AML-193 (cell line): Measurements from ENCODE around the gene PLEKHH1.
"Not testable (repeated sequence)": the region's sequence is repeated elsewhere in the genome, so short reads cannot be mapped to it uniquely, and the experiment has no call there.

Source experiments
- DNase-seq, 2 experiments: peaks; one replicate each; lab custom pipeline; 2025; lab: John Stamatoyannopoulos, UW

The PLEKHH1 gene

DNA sequence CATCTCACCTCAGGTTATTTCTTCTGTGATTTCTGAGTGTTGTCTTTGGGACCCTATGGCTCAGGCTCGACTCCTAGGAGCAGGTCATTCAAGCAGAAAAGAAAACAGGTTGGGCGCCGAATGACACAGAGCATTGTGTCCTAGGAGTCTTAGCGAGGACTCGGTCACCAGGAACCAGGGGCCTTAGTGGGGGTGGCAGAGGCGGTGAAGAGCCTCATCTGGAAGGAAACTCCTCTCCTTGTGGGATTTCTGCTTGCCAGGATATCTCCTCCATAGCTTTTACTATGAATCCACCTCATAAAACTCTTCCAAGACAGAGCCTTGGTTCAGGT, 630 bp downstream of the PLEKHH1 start:
- no peak for DNase-seq

DNA sequence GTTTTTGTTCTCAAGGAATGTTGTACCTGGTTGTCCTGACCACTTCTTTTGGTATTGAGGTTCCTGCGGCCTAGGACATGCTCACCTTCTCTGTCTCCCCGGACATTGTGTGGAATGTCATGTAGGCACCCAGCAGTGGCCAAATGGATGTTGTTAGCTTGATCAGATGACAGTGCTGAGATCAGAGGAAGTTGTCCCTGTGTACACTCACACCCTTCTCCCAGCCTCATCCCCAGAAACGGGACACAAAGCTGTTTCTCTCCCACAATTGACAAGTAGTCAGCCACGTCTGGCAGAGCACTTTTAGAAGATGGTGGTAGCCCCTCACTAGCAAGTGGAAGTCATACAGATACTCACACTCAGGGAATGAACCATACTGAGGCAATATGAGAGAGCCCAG, 3.0 kb downstream of the PLEKHH1 start:
- DNase-seq: no peak

- DNase-seq: no peak
Observed at GRCh38 chr14:67537736-67538135, 4.6 kb downstream of the PLEKHH1 start.

GRCh38 chr14:67538501-67538900, 5.4 kb downstream of the PLEKHH1 start:
- DNase-seq: no peak

DNA sequence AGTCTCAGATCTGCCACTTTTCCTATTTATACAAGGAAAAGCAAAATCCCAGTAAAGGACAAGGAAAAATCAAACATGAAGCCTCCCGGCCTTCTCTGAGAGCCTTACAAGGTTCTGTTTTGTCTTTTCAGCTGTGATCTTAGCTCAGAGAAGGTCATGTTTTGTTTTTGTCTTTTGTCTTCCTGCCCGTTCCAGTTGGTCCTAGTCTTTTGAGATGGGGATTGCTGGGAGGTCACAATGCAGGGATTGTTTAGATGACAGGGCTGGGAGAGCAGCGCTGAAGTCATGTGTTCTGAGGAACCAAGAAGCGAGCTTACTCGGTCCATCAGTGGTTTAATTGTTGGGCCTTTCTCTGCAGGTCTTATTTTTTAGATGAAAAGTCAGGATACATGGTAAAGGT, 6.0 kb downstream of the PLEKHH1 start:
- no peak for DNase-seq

DNA sequence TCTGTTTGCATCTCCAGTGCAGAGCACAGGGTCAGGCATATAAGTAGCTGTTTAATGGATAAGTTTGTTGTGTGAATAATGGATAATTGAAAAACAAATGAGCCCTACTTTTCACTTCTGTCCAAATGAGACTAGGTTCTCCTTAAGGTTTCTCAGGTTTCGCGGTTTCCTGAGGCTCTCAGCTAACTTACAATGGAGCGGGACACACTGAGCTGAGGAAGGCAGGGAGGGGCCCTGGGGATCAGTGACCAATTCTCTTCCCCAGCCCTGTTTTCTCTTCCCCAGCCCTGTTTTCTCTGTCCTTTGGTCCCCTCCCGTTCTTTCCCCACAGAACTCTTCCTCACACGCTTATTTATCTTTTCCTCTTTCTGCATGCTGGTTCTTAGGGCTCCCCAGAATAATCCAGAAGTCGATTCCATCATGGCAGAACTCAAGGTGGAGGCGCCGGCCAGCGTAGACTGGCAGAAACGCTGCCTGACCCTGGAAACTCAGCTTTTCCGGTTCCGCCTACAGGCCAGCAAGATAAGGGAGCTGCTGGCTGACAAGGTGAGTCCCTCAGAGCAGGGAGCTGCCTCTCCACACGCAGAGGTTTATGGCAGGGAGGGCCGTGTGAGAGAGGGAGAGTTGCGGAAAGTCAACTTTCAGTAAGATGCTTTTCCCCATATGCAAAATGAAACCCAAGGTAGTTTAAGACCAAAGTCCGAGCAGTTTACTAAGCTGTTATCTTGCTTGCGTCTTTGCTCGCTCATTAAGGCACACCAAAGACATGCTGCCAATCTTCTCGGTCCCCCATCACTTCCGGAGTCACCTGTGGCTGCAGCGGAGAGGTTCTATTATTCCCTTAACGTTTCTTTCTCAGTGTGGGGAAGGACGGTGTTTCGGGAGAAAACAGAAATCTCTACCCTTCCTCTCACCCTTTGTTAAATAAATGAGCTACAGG, 8.6 kb downstream of the PLEKHH1 start:
- DNase-seq: no peak

GRCh38 chr14:67542620-67543019, 9.5 kb downstream of the PLEKHH1 start:
- DNase-seq: not testable (repeated sequence)

DNA sequence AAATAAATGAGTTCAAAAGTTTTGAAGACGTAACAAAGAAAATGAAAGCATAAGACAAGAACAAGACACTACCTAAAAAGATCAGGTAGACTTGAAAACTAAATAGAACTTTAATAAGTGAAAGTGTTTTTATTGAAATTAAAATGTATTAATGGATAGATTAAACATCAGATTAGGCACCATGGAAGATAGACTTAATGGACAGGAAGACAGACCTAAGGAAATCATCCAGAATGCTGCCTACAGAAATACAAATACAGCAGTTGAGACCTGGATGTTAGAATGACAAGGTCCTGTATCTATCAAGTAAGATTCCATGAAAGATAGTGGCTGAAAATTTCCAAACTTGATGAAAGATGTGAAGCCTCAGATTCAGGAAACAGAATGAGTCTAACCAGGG, 11.5 kb downstream of the PLEKHH1 start:
- no peak for DNase-seq

DNA sequence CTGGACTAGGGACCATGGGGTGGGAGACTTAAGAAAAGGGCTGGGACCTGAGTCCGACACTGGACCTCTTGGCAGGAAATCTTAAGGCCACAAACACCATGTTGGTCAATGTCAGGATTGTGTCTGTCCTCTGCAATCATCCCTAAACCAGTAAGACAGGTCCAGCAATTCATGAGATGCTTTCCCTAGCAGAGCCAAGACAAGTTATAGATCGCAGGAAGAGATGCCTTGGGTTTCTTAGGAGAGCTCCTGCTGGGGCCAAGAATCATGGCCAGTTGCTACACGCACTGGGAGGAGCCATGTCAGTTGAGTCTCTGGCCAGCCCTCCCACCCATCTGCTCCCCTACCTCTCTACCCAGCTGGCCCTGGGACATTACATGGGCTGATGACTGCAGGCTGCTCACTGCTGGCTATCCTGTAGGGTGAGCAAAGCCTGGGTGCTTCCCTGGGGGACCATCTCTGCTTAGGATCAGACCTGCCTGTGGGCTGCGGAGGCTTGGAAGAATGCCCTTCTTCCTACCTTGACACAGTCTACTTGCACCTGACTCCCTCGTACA, 14.2 kb downstream of the PLEKHH1 start:
- no peak for DNase-seq

DNA sequence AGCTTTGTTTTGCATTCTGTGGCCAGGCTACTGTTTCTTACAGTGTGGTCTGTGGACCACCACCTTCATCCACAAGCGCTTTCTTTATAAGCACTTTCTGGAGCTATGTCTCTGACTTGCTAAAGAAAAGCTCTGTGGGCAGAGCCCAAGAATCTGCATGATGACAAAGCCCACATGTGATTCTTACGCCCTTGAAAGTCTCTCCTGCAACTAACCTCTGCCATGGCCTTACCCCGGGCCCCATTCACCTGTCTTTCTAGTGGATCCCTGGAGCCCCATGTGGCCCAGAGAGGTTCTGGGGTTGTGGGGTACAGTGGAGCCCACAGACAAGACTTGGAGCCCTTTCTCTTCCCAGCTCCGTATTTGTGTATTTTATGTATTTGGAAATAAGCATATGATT, 16.6 kb downstream of the PLEKHH1 start:
- no peak for DNase-seq

GRCh38 chr14:67551123-67551522, 18.0 kb downstream of the PLEKHH1 start:
- DNase-seq: no peak

- no peak for DNase-seq
Observed at GRCh38 chr14:67551940-67552339, 18.9 kb downstream of the PLEKHH1 start.

GRCh38 chr14:67553547-67553946, 20.5 kb downstream of the PLEKHH1 start:
- no peak for DNase-seq

- DNase-seq: no peak
Observed at GRCh38 chr14:67554341-67554740, 21.3 kb downstream of the PLEKHH1 start.

DNA sequence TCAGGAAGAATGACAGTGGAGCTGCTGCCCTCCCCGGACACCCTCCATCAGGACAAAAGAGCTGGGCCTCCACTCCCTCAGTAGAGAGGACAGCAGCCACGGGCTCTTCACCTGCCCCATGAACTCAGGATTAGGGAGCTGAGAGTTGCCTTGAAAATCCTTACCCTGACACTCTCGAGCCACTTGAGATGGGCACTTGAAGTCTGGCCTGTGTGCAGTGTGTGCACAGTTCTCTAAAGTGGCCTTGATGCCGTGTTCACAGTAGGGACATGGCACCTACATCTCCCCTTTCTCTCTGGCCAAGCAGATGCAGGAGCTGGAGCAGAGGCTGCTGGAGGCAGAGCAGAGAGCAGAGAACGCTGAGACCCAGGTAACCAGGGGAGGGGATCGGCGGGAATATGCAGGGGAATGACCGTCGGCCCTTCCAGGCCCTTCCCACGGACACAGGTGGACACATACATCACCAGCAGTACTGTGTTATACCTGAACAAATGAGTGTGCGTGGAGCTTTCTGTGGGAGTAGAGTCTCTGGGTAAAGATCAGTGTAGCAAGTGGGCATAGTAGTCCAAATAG, 22.5 kb downstream of the PLEKHH1 start:
- no peak for DNase-seq

DNA sequence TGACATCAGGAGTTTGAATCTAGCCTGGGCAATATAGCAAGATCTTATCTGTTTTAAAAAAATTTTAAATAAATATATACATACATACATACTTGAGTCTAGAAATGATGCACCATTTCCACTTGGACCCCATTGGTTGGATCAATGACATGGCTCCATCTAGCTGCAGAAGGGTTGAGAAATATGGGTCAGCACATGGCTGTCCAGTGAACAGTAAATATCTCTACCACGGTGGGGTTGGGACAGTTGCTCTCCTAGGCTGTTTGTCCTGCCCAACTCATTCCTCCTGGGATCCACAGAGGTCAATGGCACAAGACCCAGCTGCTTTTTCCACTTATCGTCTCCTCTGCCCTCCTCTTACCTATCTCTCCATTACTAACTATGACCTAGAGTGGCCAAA, 23.6 kb downstream of the PLEKHH1 start:
- no peak for DNase-seq

DNA sequence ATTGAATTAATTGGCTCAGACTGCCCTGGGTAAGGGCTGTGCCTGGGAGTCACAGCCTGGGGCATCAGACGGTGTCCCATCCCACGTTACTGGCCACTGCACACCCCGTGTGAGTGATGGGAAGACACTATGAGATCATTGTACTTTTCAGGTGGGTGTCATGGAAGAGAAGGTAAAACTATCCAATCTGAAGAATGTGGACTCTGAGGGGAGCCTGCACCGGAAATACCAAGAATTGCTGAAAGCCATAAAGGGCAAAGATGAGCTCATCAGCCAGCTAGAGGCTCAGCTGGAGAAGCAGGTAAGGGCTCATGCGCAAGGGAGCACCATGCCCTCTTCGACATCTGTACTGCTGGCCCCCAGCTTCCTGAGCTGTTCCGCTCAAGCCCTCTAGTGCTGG, 24.0 kb downstream of the PLEKHH1 start:
- DNase-seq: no peak

- DNase-seq: no peak
Observed at GRCh38 chr14:67557656-67558055, 24.6 kb downstream of the PLEKHH1 start.

GRCh38 chr14:67559639-67560038, 26.5 kb downstream of the PLEKHH1 start:
- peak in 1 of 2 experiments; percentile 6 for DNase-seq

DNA sequence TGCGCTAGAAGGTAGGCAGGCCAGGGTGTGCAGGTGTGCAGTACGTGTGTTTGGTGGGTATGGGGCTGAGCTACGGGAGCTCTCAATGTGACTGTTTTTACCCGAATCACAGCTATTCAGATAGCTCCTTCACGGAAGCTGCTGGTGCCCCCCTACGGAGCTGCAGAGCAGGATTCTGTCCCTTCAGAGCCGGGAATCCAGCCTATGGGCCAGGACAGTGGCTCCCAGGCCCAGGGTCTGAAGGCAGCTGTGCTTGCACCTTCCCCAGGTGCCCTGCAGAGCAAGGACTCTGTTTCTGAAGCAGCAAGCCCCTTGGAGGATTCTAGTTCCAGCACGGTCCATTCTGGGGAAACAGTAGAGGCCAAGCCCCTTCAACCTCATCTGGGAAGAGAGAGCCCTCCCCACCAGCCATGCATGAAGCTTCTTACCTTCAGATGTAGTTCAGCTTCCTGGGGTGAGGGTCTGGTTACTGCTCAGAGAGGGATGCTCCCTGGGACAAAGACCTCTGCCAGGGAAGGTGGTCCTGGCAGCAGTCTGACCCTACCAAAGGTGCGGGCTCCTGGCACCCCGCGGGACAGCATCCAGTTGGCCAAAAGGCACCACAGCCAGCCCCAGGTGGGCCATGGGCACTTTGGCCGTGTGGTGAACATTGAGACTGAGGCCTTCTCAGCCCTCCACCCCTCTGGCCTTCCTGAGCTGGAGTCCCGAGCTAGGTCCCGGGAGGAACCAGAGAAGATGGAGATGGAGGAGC, 29.1 kb downstream of the PLEKHH1 start:
- DNase-seq: no peak

GRCh38 chr14:67562776-67563150, 29.7 kb downstream of the PLEKHH1 start:
- no peak for DNase-seq

- no peak for DNase-seq
Observed at GRCh38 chr14:67564236-67564635, 31.1 kb downstream of the PLEKHH1 start.

DNA sequence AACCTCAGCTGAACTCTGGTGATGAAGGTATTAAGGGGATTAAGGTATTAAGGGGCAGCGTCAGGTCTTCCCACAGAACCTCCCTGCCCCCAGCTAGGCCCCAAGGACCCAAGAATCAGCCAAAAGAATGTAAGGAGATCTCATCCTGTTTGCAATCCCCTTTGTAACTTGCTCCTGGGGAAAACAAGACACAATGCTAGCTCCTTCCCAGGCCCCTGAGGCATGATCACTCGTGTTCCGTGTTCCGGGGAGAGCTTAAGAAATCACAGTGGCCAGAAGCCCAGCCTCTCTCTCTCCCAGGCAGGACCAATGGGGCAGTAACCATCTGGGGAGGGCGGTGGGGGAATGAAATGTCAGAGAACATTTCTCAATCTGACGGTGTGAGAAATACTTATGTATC, 33.8 kb downstream of the PLEKHH1 start:
- no peak for DNase-seq
